Suppressor macrophage (primary cell): Measurements from ENCODE around the gene GRM8.

ENCODE experiments used
- DNase-seq, 4 experiments: peaks; one replicate each; pipeline ENCODE4 v3.0.0-alpha.2; 2020 to 2022

Gene GRM8

GRCh38 chr7:126501617-126502016 is 751.1 kb downstream of the GRM8 start:
- no peak for DNase-seq

GRCh38 chr7:126499481-126499880 is 753.3 kb downstream of the GRM8 start:
- no peak for DNase-seq

GRCh38 chr7:126495733-126496132 is 757.0 kb downstream of the GRM8 start:
- no peak for DNase-seq

DNA sequence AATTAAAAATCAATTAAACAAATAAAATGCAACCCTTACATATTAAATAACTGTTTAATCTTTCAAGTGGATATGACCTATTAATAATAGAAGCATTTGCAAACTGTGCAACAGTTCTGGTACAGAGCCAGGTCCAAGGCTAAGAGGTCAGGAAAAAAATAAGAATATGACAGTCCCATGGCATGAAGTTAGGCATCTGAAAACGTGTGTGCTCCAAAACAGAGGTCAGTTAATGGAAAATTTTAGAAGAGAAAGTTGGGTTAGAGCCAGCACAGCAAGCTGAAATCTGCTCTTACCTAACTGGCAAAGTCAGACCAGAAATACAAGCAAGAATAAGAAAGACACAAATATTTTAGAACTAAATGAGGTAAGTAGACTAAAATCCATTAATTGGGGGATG is 757.7 kb downstream of the GRM8 start:
- DNase-seq = no peak

DNA sequence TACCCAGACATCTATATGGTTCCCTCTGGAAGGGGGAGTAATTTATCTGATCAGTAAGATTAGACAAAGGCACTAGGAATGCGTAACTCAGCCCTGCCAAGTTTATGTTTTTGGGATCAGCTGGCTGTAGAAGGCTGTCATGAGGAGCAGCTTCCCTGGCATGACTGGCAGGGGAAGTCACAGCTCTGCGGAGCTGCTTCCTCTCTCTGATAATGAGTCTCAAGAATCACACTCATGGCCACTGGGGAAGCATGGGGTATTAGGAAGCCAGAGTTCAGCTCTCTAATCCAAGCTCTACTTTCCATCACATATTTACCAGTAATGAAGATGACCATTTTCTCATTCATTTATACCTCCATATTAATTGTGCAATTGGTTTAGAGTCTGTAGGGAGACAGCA is 758.9 kb downstream of the GRM8 start:
- DNase-seq = no peak

GRCh38 chr7:126489874-126490273 is 762.9 kb downstream of the GRM8 start:
- DNase-seq = no peak

GRCh38 chr7:126487728-126488442 is 764.9 kb downstream of the GRM8 start:
- DNase-seq = no peak

DNA sequence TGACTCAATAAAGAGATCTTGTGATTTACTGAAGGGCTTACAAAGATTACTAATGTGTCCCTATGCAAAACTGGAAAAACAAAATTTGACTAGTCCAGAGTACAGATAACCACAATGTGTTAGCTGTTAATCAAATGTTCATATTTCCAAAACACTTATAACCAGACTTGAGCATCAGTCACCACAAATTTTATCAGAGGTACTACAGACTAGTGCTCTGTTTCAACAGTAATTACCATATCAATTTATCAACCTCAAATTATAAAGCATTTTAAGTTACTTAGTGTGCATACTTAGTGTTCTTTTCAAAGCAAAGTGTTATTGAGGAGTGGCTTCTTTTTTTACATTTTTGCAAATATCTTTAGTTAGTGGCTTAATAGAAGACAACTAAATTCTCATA is 765.9 kb downstream of the GRM8 start:
- DNase-seq = no peak

DNA sequence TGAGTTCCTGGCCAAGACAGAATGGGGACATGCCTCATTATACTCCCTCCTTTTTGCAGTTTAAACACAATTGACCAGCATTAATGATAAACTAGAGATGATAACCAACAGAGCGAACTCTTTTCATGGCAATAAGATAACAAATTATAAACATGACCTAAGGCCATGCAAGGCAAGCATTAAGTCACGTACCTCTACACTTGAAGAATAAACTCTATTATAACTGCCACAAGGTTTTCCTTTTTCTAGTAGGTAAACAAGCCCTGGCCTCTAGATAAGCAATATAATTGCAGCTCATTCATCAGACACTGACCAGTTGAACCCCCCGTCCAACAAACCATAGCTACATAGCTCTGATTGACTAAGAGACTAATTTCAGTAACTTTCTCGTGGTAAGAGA is 767.0 kb downstream of the GRM8 start:
- DNase-seq = no peak

DNA sequence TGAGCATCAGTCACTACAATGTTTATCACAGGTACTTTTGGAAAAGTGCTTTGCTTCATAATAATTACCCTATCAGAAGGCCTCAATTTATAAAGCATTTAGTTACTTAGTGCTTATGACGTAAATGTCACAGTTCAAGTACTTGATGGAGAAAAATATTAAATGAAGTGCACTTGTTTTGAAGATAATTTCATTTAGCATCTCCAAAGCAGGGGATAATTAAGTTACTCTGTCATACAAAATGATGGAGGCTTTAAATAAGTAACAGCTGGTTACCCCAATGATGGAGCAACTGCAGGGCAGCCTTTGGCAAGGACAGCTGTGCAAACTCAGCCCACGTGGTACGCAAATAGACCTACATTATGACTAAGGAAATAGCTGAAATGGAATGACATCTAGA is 768.8 kb downstream of the GRM8 start:
- DNase-seq = no peak

GRCh38 chr7:126472825-126473224 is 779.9 kb downstream of the GRM8 start:
- DNase-seq = no peak

GRCh38 chr7:126462405-126462804 is 790.3 kb downstream of the GRM8 start:
- no peak for DNase-seq

- no peak for DNase-seq
These were observed 792.1 kb downstream of the GRM8 start for GRCh38 chr7:126460664-126461063.

- DNase-seq = no peak
These were observed 799.6 kb downstream of the GRM8 start for GRCh38 chr7:126453104-126453503.

DNA sequence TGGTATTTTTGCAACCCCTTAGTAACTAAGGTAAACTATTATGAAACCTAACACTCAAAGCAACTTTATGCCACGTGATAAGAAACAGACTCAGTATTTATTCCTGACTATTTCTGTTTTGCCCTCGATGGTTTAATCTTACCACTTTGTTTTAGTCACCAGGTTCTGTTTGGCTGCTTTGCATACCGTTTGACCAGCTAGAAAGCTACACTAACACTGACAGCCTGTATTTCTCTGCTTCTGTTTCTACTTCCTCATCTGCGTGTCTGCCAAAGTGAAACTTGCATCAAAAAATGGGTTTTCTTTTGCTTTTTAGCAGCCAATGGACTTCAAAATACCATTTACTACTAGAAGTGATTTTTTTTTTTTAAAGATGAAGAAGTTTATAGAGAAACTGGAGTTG is 802.5 kb downstream of the GRM8 start:
- DNase-seq = no peak

- DNase-seq = no peak
These were observed 803.0 kb downstream of the GRM8 start for GRCh38 chr7:126449611-126450268.

- no peak for DNase-seq
These were observed 804.8 kb downstream of the GRM8 start for GRCh38 chr7:126447984-126448383.

DNA sequence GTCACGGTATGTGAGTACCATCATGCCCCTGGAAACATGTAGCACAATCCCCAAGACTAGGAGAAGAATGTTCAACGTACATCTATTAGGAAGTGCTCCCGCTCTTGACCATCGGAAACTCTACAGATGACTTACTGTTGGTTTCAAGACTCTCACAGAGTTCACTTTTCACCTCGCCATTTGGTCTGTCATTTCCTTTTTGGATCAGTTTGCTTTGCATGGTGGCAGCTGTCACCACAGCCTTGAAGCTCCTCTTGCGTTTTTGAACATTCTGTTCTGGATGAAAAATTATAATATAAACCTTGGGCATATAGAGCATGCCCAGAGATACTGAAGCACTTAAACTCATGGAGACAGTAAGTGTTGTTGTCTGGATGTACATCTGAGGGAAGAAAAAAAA is 806.8 kb downstream of the GRM8 start:
- no peak for DNase-seq

- no peak for DNase-seq
These were observed 808.8 kb downstream of the GRM8 start for GRCh38 chr7:126443951-126444350.

DNA sequence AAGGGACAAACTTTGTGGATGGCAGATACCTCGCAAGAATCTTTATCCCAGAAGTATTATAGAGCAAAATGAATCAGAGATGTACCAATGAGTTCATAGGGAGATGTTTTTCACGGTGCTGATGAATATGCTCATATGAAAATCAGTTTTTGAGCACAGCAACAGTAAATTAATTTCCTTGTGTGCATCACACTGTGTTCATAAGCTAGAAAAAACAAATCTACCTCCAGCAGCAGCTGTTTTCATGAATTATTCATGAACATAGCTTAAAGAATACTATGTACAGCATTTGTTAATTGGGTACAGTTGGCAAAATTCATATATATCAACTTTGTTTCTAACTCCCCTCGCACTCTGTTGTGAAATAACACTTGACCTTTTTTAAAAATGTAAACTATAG is 809.8 kb downstream of the GRM8 start:
- DNase-seq = no peak

DNA sequence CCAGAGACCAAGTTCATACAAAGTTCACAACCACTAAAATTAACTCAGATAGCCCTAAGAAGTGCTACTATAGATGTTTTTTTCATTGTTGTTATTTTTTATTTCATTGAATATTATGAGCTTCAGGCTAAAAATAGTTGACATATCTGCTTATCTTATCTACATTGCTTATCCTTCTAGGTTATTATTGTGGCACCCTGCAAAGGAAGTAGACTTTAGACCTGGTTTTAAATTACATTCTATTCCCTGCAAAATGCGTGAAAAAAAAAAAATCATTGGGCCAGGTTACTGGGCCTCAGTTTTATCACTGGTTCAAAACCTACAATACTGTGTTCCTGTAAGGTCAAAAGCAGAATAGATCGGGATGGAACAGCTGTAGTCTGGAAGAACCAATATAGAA is 811.0 kb downstream of the GRM8 start:
- DNase-seq = no peak

DNA sequence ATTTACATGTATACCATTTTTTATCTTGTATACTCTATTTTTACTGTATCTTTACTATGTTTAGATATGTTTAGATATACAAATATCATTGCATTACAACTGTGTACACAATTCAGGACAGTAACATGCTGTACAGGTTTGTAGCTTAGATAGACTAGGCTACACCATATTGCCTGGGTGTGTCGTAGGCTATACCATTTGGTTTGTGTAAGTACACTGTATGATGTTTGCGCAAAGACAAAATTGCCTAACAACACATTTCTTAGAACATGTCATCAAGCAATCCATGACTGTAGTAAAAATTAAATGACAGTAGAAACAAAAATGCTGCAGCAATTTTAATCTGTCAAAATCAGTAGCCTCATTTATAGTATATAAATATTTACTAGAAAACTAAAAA is 812.2 kb downstream of the GRM8 start:
- DNase-seq = no peak

DNA sequence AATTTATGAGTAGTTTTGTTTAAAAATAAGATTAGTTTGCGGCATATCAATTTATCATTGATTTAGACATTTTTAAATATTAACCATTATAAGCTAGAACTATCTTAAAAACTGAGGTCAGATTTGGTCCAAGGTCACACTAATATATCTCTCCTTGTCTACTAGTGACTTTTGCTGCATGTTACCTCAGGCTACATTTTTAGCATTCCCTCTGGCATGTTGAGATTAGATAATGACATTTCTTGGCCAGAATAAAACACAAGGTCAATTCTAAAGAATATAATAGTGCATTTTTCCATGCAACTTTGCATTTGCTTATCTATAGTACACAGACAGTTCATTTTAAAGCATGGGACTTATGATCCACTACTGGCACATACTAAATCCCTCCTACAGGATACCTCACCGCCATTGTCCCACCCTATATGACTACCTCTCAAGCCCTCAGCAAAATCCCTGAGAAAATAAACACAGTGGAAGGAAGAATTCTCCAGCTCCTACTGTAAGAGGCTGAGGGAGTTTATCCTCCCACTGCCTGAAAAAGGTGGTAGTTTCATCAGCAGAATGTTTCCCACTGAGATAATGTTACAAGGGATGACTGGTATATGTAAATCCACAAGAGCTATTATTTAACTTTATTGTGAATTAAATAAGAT is 816.4 kb downstream of the GRM8 start:
- DNase-seq = no peak

DNA sequence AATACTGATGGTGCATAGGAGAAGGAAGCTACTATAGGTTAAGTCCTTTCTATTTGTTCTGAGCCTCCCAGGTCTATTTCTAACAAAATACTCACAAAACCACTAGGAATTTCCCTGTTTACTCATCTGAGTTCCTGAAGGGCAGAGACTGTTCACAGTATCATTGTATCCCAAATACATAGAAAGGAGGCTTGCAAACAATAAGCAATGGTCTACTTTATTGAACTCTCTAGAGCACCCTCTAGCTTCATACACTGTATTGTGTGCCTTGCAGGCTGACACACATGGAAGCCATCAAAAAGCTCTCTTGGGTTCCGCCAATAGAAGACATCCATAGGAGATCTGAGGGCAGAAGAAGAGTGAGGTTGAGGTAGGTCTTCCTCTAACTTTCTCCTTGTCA is 826.1 kb downstream of the GRM8 start:
- DNase-seq = no peak
